Measurements from ENCODE around the gene SV2C.

GRCh38 chr5:76175051-76175666 is 92.0 kb downstream of the SV2C start:
- TF ChIP-seq CTCF (optimal IDR thresholded peaks at IDR 0.05 in 1 of 3, IDR thresholded peaks at IDR 0.05 in 1 of 3, conservative IDR thresholded peaks at IDR 0.05 in 1 of 3; ENCODE audit: extremely low read depth in 1 of 3, insufficient read depth in 2 of 3, low read length in 3 of 3) = peak; percentile 67 to 84 (median 78)
- TF ChIP-seq EZH2 (IDR thresholded peaks at IDR 0.05; ENCODE audit: low read length) = no peak

Data from keratinocyte (primary cell).